ENCODE results near the gene NDUFS1. TPM values are rescaled to one million over a fixed set of nuclear protein-coding genes. Genes with fewer than 3 reads are reported as not detected.
"Not testable (repeated sequence)": the region's sequence is repeated elsewhere in the genome, so short reads cannot be mapped to it uniquely, and the experiment has no call there.

NDUFS1 gene
- total and polyA plus RNA-seq, 2 of the 8 experiments (the other 6 are each of a cell fraction or from before 2014, with no cell fraction given) = 42.1 to 97.0 TPM

GRCh38 chr2:206122569-206122968 lies 36.7 kb downstream of the NDUFS1 start:
- H3K79me2 ChIP-seq (ENCODE audit: control insufficient read depth in 1 of 2, insufficient read depth in 2 of 2, low read length in 2 of 2); H3K27me3 ChIP-seq (replicated peaks in 1 of 4; ENCODE audit: control insufficient read depth in 3 of 4, extremely low read depth in 1 of 4, insufficient read depth in 3 of 4, low read length in 3 of 4); H3K23me2 ChIP-seq (ENCODE audit: low read depth, low read length); H2BK15ac ChIP-seq (ENCODE audit: low read length); H2BK5ac ChIP-seq (ENCODE audit: low read depth, low read length); H3K4me3 ChIP-seq (ENCODE audit: extremely low read depth in 1 of 4, insufficient read depth in 2 of 4, low read depth in 3 of 4, low read length in 4 of 4); H3K23ac ChIP-seq (ENCODE audit: insufficient read length); H2BK20ac ChIP-seq (ENCODE audit: low read length); H2BK120ac ChIP-seq (replicated peaks; ENCODE audit: low read depth, low read length); H2AFZ ChIP-seq (ENCODE audit: low read length); H2BK12ac ChIP-seq (ENCODE audit: low read depth, low read length); H3K18ac ChIP-seq (ENCODE audit: extremely low read depth, low read length); H3K56ac ChIP-seq (replicated peaks; ENCODE audit: insufficient read length, low read depth, low read length); DNase-seq (ENCODE audit: low read depth in 1 of 2, low spot score in 2 of 2); H3K4me1 ChIP-seq (replicated peaks in 1 of 4; ENCODE audit: control insufficient read depth in 3 of 4, insufficient read depth in 4 of 4, low read length in 3 of 4); H4K8ac ChIP-seq (ENCODE audit: extremely low read depth, insufficient read depth, low read length); H3K4ac ChIP-seq (replicated peaks; ENCODE audit: insufficient read length, low read depth, low read length); H3K14ac ChIP-seq (ENCODE audit: insufficient read length); H3K9ac ChIP-seq (replicated peaks in 1 of 4; ENCODE audit: extremely low read depth in 1 of 4, low read depth in 3 of 4, low read length in 3 of 4); H4K5ac ChIP-seq (ENCODE audit: insufficient read length, low read depth, low read length); H3K9me3 ChIP-seq (ENCODE audit: insufficient read depth in 2 of 2, low read depth in 1 of 2, low read length in 1 of 2); FAIRE-seq; H4K20me1 ChIP-seq (replicated peaks in 1 of 2; ENCODE audit: control insufficient read depth in 1 of 2, insufficient read depth in 2 of 2, low read length in 2 of 2); H3K27ac ChIP-seq (ENCODE audit: low read depth, low read length); H2AK5ac ChIP-seq (ENCODE audit: low read depth, low read length); H3K4me2 ChIP-seq (ENCODE audit: insufficient read depth in 1 of 2, low read depth in 2 of 2, low read length in 2 of 2); H3K79me1 ChIP-seq (ENCODE audit: low read depth, low read length); H4K91ac ChIP-seq (replicated peaks; ENCODE audit: insufficient read length, low read length): not testable (repeated sequence)
- 100% methylated on average over 3 of the region's 3 CpGs; no CpG with 5 or more reads in 1 of the 2 experiments for WGBS, 2 experiments (ENCODE audit: extremely low coverage in 1 of 2, insufficient coverage in 1 of 2, insufficient read length in 1 of 2, insufficient replicate concordance in 2 of 2, low coverage in 1 of 2, low lambda C conversion rate in 2 of 2, missing lambda C conversion rate in 1 of 2)
- POLR2A ChIA-PET (ENCODE audit: partially characterized antibody) = interaction anchor here (0.8 kb wide), 1 partner anchor 38 kb away, joined by 3 read pairs; no protein-coding TSS in a partner anchor
- peaks cover 7 to 70% (median 56%) of the 10 kb centered on the region in 4 experiments for H3K36me3 ChIP-seq (ENCODE audit: control insufficient read depth in 2 of 4, insufficient read depth in 4 of 4, low read length in 3 of 4)
- CTCF ChIA-PET (ENCODE audit: partially characterized antibody) = interaction anchor here (0.9 kb wide), 1 partner anchor 151 kb away, joined by 3 read pairs; no protein-coding TSS in a partner anchor

Data from H1 (cell line).